Dermis lymphatic vessel endothelial cell (primary cell): Measurements from ENCODE around the gene SLC51A. TPM values are rescaled to one million over a fixed set of nuclear protein-coding genes. Genes with fewer than 3 reads are reported as not detected.

Experiments used
- total RNA-seq: library from RNA; depleted of rRNA; stranded (reverse); fragments of >200 nt; gene quantifications from 2 replicates; pipeline ENCODE4 v1.2.1, GENCODE V29; 2014

SLC51A gene
- total RNA-seq: not detected in 2 replicates

GRCh38 chr3:196216089-196216564, at the start of gene SLC51A:
SLC51A (plus strand) TSS chr3:196216534; CDS start chr3:196216713, 179 bp downstream.

DNA sequence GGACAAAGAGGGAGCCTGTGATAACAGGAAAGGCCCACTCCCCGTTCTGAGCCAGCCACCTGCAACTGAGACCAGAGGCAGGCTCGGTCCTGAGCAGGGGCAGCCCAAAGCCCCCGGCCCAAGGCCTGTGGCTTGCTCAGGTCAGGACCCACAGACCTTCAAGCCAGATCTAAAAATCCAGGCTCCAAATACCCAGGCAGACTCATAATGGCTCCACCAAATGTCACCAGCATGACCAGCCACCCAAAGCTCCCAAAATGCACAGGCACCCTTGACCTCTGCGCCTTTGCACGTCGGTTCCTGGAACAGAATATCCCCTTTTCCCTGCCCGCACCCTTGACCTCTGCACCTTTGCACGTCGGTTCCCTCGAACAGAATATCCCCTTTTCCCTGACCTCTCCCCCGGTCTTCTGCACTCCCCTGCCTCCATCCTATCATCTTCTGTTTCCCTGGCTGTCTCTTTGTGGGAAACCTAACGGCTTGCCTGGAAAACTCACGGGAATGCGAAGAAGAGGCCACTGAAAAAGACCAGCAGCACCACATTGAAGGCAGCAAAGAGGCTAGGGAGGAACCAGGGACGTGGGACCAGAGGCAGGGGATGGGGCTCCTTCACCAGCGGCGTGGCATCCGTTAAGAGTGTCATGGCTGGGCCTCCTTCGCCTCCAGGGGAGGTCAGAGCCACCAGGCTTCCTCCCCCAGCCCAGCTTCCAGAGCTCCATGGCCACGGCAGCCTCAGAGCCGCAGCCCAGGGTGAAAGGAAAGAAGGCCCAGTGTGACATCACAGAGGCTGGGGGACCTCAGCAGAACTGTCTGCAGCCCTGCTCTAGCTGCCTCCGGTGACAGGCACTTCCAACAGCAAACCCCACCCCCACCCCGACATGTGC, 5.4 kb upstream of the SLC51A start, which contains the start of gene ZDHHC19:
Gene ZDHHC19, minus strand, starts transcription at position 728 of the 884 bp plus-strand sequence. Its CDS starts 85 bp downstream, at position 643.

Other genes starting within 250 kb of the SLC51A start
- 101 and 134 TPM in 2 replicates for gene TFRC, start 134.4 kb upstream of the SLC51A start, total RNA-seq
- gene ZDHHC19, start 5.1 kb upstream of the SLC51A start, total RNA-seq: not detected in 2 replicates
- 41.0 and 49.4 TPM in 2 replicates for gene PCYT1A, start 71.2 kb downstream of the SLC51A start, total RNA-seq
- 2.4 and 7.7 TPM in 2 replicates for gene DYNLT2B, start 101.7 kb downstream of the SLC51A start, total RNA-seq
- gene TM4SF19, start 121.9 kb downstream of the SLC51A start, total RNA-seq: 0.09 and 0.11 TPM in 2 replicates
- gene UBXN7, start 215.9 kb downstream of the SLC51A start, total RNA-seq: 18.9 and 23.2 TPM in 2 replicates